ENCODE results near the gene SUPT4H1. TPM values are rescaled to one million over a fixed set of nuclear protein-coding genes. Genes with fewer than 3 reads are reported as not detected.
"Not testable (repeated sequence)": the region's sequence is repeated elsewhere in the genome, so short reads cannot be mapped to it uniquely, and the experiment has no call there.

SUPT4H1 gene
- 62.6 TPM for total RNA-seq

- Histone ChIP-seq H3K27ac (ENCODE audit: low read depth, low read length) (peak within 1 kb of the TSS; percentile 96), H3K4me1 (ENCODE audit: control insufficient read depth in 3 of 3, insufficient read depth in 3 of 3, low read length in 3 of 3) (peaks cover 15 to 20% (median 16%) of the 10 kb centered on the region in 3 donors), H3K36me3 (ENCODE audit: control insufficient read depth in 3 of 3, insufficient read depth in 3 of 3, low read length in 3 of 3) (peaks cover 28 to 29% (median 29%) of the 10 kb centered on the region in 3 donors), H3K9me3 (ENCODE audit: control insufficient read depth in 3 of 3, low read length in 3 of 3) (no peaks in the 10 kb centered on the region), H3K4me3 (ENCODE audit: low read length in 3 of 3) (peak within 1 kb of the TSS; percentile 78 to 100 (median 99)), H3K27me3 (ENCODE audit: control insufficient read depth in 3 of 3, insufficient read depth in 3 of 3, low read length in 3 of 3) (no peaks in the 10 kb centered on the region), H3K9ac (ENCODE audit: low read depth in 1 of 3, low read length in 3 of 3) (peak within 1 kb of the TSS; percentile 95 to 98 (median 97))
These were observed at the start of gene SUPT4H1 for GRCh38 chr17:58351831-58352595. Gene SUPT4H1 (minus strand): TSS chr17:58352201. CDS start chr17:58352135, 66 bp downstream.

- no peaks in the 10 kb centered on the region for H3K36me3 ChIP-seq (ENCODE audit: control insufficient read depth in 3 of 3, insufficient read depth in 3 of 3, low read length in 3 of 3)
- H3K4me3 ChIP-seq (ENCODE audit: low read length in 3 of 3): no peak overlapping the region
- peaks cover 0 to under 1% (median 0%) of the 10 kb centered on the region in 3 donors for H3K27me3 ChIP-seq (ENCODE audit: control insufficient read depth in 3 of 3, insufficient read depth in 3 of 3, low read length in 3 of 3)
- no peaks in the 10 kb centered on the region for H3K9me3 ChIP-seq (ENCODE audit: control insufficient read depth in 3 of 3, low read length in 3 of 3)
- no peak overlapping the region for H3K9ac ChIP-seq (ENCODE audit: low read depth in 1 of 3, low read length in 3 of 3)
- no peak overlapping the region for H3K27ac ChIP-seq (ENCODE audit: low read depth, low read length)
- H3K4me1 ChIP-seq (ENCODE audit: control insufficient read depth in 3 of 3, insufficient read depth in 3 of 3, low read length in 3 of 3): no peaks in the 10 kb centered on the region
These were observed 49.3 kb upstream of the SUPT4H1 start for GRCh38 chr17:58401287-58401686.

- H3K27me3 ChIP-seq (ENCODE audit: control insufficient read depth in 3 of 3, insufficient read depth in 3 of 3, low read length in 3 of 3): peaks cover 0 to 4% (median 0%) of the 10 kb centered on the region in 3 donors
These were observed 48.8 kb upstream of the SUPT4H1 start for GRCh38 chr17:58400826-58401225.

GRCh38 chr17:58399974-58400373 lies 48.0 kb upstream of the SUPT4H1 start:
- H3K9ac ChIP-seq (ENCODE audit: low read depth in 1 of 3, low read length in 3 of 3): no peak overlapping the region
- H3K4me1 ChIP-seq (ENCODE audit: control insufficient read depth in 3 of 3, insufficient read depth in 3 of 3, low read length in 3 of 3): no peaks in the 10 kb centered on the region
- H3K4me3 ChIP-seq (ENCODE audit: low read length in 3 of 3): no peak overlapping the region
- peaks cover 0 to 4% (median 0%) of the 10 kb centered on the region in 3 donors for H3K27me3 ChIP-seq (ENCODE audit: control insufficient read depth in 3 of 3, insufficient read depth in 3 of 3, low read length in 3 of 3)
- H3K9me3 ChIP-seq (ENCODE audit: control insufficient read depth in 3 of 3, low read length in 3 of 3): no peaks in the 10 kb centered on the region
- H3K27ac ChIP-seq (ENCODE audit: low read depth, low read length): no peak overlapping the region
- H3K36me3 ChIP-seq (ENCODE audit: control insufficient read depth in 3 of 3, insufficient read depth in 3 of 3, low read length in 3 of 3): no peaks in the 10 kb centered on the region

More at GRCh38 chr17:58400826-58401225, 48.8 kb upstream of the SUPT4H1 start:
- H3K4me1 ChIP-seq (ENCODE audit: control insufficient read depth in 3 of 3, insufficient read depth in 3 of 3, low read length in 3 of 3): no peaks in the 10 kb centered on the region
- H3K9ac ChIP-seq (ENCODE audit: low read depth in 1 of 3, low read length in 3 of 3): no peak overlapping the region
- H3K36me3 ChIP-seq (ENCODE audit: control insufficient read depth in 3 of 3, insufficient read depth in 3 of 3, low read length in 3 of 3): no peaks in the 10 kb centered on the region
- no peaks in the 10 kb centered on the region for H3K9me3 ChIP-seq (ENCODE audit: control insufficient read depth in 3 of 3, low read length in 3 of 3)
- no peak overlapping the region for H3K4me3 ChIP-seq (ENCODE audit: low read length in 3 of 3)
- H3K27ac ChIP-seq (ENCODE audit: low read depth, low read length): no peak overlapping the region

- Histone ChIP-seq H3K36me3 (ENCODE audit: control insufficient read depth in 3 of 3, insufficient read depth in 3 of 3, low read length in 3 of 3) (no peaks in the 10 kb centered on the region), H3K4me3 (ENCODE audit: low read length in 3 of 3) (no peak overlapping the region), H3K27ac (ENCODE audit: low read depth, low read length) (no peak overlapping the region), H3K9ac (ENCODE audit: low read depth in 1 of 3, low read length in 3 of 3) (no peak overlapping the region), H3K27me3 (ENCODE audit: control insufficient read depth in 3 of 3, insufficient read depth in 3 of 3, low read length in 3 of 3) (peaks cover 0 to 7% (median 3%) of the 10 kb centered on the region in 3 donors), H3K4me1 (ENCODE audit: control insufficient read depth in 3 of 3, insufficient read depth in 3 of 3, low read length in 3 of 3) (no peaks in the 10 kb centered on the region), H3K9me3 (ENCODE audit: control insufficient read depth in 3 of 3, low read length in 3 of 3) (no peaks in the 10 kb centered on the region)
These were observed 46.7 kb upstream of the SUPT4H1 start for GRCh38 chr17:58398574-58399266.

- H3K4me1 ChIP-seq (ENCODE audit: control insufficient read depth in 3 of 3, insufficient read depth in 3 of 3, low read length in 3 of 3); H3K9ac ChIP-seq (ENCODE audit: low read depth in 1 of 3, low read length in 3 of 3); H3K9me3 ChIP-seq (ENCODE audit: control insufficient read depth in 3 of 3, low read length in 3 of 3); H3K27ac ChIP-seq (ENCODE audit: low read depth, low read length); H3K4me3 ChIP-seq (ENCODE audit: low read length in 3 of 3); H3K27me3 ChIP-seq (ENCODE audit: control insufficient read depth in 3 of 3, insufficient read depth in 3 of 3, low read length in 3 of 3); H3K36me3 ChIP-seq (ENCODE audit: control insufficient read depth in 3 of 3, insufficient read depth in 3 of 3, low read length in 3 of 3): not testable (repeated sequence)
These were observed 45.4 kb upstream of the SUPT4H1 start for GRCh38 chr17:58397421-58397820.

GRCh38 chr17:58396173-58396572 lies 44.2 kb upstream of the SUPT4H1 start:
- no peaks in the 10 kb centered on the region for H3K4me1 ChIP-seq (ENCODE audit: control insufficient read depth in 3 of 3, insufficient read depth in 3 of 3, low read length in 3 of 3)
- no peak overlapping the region for H3K9ac ChIP-seq (ENCODE audit: low read depth in 1 of 3, low read length in 3 of 3)
- no peaks in the 10 kb centered on the region for H3K9me3 ChIP-seq (ENCODE audit: control insufficient read depth in 3 of 3, low read length in 3 of 3)
- H3K27ac ChIP-seq (ENCODE audit: low read depth, low read length): no peak overlapping the region
- peaks cover 0 to 12% (median 8%) of the 10 kb centered on the region in 3 donors for H3K27me3 ChIP-seq (ENCODE audit: control insufficient read depth in 3 of 3, insufficient read depth in 3 of 3, low read length in 3 of 3)
- H3K4me3 ChIP-seq (ENCODE audit: low read length in 3 of 3): no peak overlapping the region
- no peaks in the 10 kb centered on the region for H3K36me3 ChIP-seq (ENCODE audit: control insufficient read depth in 3 of 3, insufficient read depth in 3 of 3, low read length in 3 of 3)

- no peak overlapping the region for H3K4me3 ChIP-seq (ENCODE audit: low read length in 3 of 3)
- H3K27me3 ChIP-seq (ENCODE audit: control insufficient read depth in 3 of 3, insufficient read depth in 3 of 3, low read length in 3 of 3): peaks cover 0 to 13% (median 12%) of the 10 kb centered on the region in 3 donors
- H3K36me3 ChIP-seq (ENCODE audit: control insufficient read depth in 3 of 3, insufficient read depth in 3 of 3, low read length in 3 of 3): no peaks in the 10 kb centered on the region
- H3K9ac ChIP-seq (ENCODE audit: low read depth in 1 of 3, low read length in 3 of 3): no peak overlapping the region
- H3K27ac ChIP-seq (ENCODE audit: low read depth, low read length): no peak overlapping the region
- no peaks in the 10 kb centered on the region for H3K4me1 ChIP-seq (ENCODE audit: control insufficient read depth in 3 of 3, insufficient read depth in 3 of 3, low read length in 3 of 3)
- H3K9me3 ChIP-seq (ENCODE audit: control insufficient read depth in 3 of 3, low read length in 3 of 3): no peaks in the 10 kb centered on the region
These were observed 42.7 kb upstream of the SUPT4H1 start for GRCh38 chr17:58394534-58395223.

- H3K4me3 ChIP-seq (ENCODE audit: low read length in 3 of 3): no peak overlapping the region
- H3K4me1 ChIP-seq (ENCODE audit: control insufficient read depth in 3 of 3, insufficient read depth in 3 of 3, low read length in 3 of 3): no peaks in the 10 kb centered on the region
- H3K9me3 ChIP-seq (ENCODE audit: control insufficient read depth in 3 of 3, low read length in 3 of 3): no peaks in the 10 kb centered on the region
- no peak overlapping the region for H3K27ac ChIP-seq (ENCODE audit: low read depth, low read length)
- no peaks in the 10 kb centered on the region for H3K36me3 ChIP-seq (ENCODE audit: control insufficient read depth in 3 of 3, insufficient read depth in 3 of 3, low read length in 3 of 3)
- H3K9ac ChIP-seq (ENCODE audit: low read depth in 1 of 3, low read length in 3 of 3): no peak overlapping the region
- H3K27me3 ChIP-seq (ENCODE audit: control insufficient read depth in 3 of 3, insufficient read depth in 3 of 3, low read length in 3 of 3): peaks cover 0 to 15% (median 13%) of the 10 kb centered on the region in 3 donors
These were observed 39.4 kb upstream of the SUPT4H1 start for GRCh38 chr17:58391302-58391984.
